Stimulated activated CD8-positive, alpha-beta memory T cell treated with anti-CD3 and anti-CD28 coated beads, Interleukin-15, amount 100 ng/mL, for 4 hours (primary cell): ENCODE data around the gene YBX3.

ENCODE experiments used
- DNase-seq, 2 donors: peaks; one replicate each; pipeline ENCODE4 v3.0.0-alpha.2; 2020; ENCODE audit warnings: low read depth in 2 of 2

Gene YBX3

GRCh38 chr12:10721651-10722501 is 1.2 kb downstream of the YBX3 start:
- peak; percentile 37 to 63 for DNase-seq

- DNase-seq: no peak
Observed at GRCh38 chr12:10720974-10721650, 2.0 kb downstream of the YBX3 start.

- DNase-seq: no peak
Observed at GRCh38 chr12:10719482-10719881, 3.6 kb downstream of the YBX3 start.

GRCh38 chr12:10718279-10718821 is 4.8 kb downstream of the YBX3 start:
- no peak for DNase-seq

- no peak for DNase-seq
Observed at GRCh38 chr12:10717410-10717809, 5.7 kb downstream of the YBX3 start.

GRCh38 chr12:10716704-10717315 is 6.3 kb downstream of the YBX3 start:
- no peak for DNase-seq

- DNase-seq: no peak
Observed at GRCh38 chr12:10716277-10716676, 6.8 kb downstream of the YBX3 start.

GRCh38 chr12:10715491-10715890 is 7.6 kb downstream of the YBX3 start:
- DNase-seq: no peak

GRCh38 chr12:10709808-10710207 is 13.3 kb downstream of the YBX3 start:
- no peak for DNase-seq

GRCh38 chr12:10708862-10709261 is 14.3 kb downstream of the YBX3 start:
- DNase-seq: no peak

- no peak for DNase-seq
Observed at GRCh38 chr12:10705655-10706054, 17.5 kb downstream of the YBX3 start.

- no peak for DNase-seq
Observed at GRCh38 chr12:10701843-10702242, 21.3 kb downstream of the YBX3 start.

- DNase-seq: peak in 1 of 2 donors; percentile 43
Observed at GRCh38 chr12:10701131-10701681, 21.9 kb downstream of the YBX3 start.

- DNase-seq: no peak
Observed at GRCh38 chr12:10700581-10700980, 22.5 kb downstream of the YBX3 start.

- DNase-seq: no peak
Observed at GRCh38 chr12:10697862-10698261, 25.3 kb downstream of the YBX3 start.

GRCh38 chr12:10697156-10697555 is 26.0 kb downstream of the YBX3 start:
- no peak for DNase-seq

GRCh38 chr12:10690906-10691305 is 32.2 kb downstream of the YBX3 start:
- no peak for DNase-seq

GRCh38 chr12:10689146-10689545 is 34.0 kb downstream of the YBX3 start:
- DNase-seq: no peak

- no peak for DNase-seq
Observed at GRCh38 chr12:10688042-10688441, 35.1 kb downstream of the YBX3 start.

- peak; percentile 42 to 50 for DNase-seq
Observed at GRCh38 chr12:10673659-10674384, 49.3 kb downstream of the YBX3 start, which contains the start of gene STYK1. TSS of gene STYK1 (minus strand) at chr12:10674052. CDS start at chr12:10634618, 39,434 bp downstream.

- no peak for DNase-seq
Observed at GRCh38 chr12:10672231-10672868, 50.8 kb downstream of the YBX3 start.
